H1 (cell line): ENCODE results near the gene FRRS1L. TPM values are rescaled to one million over a fixed set of nuclear protein-coding genes. Genes with fewer than 3 reads are reported as not detected.

ENCODE experiments used
- CTCF ChIA-PET: fragments of 300-600 bp; sonication (Branson Sonifier 250); formaldehyde crosslinking; loops from one replicate; lab custom pipeline; 2021; ENCODE audit not compliant: partially characterized antibody; lab: Charles Lee
- POLR2A ChIA-PET: fragments of 300-600 bp; sonication (Branson Sonifier 250); formaldehyde crosslinking; loops from one replicate; lab custom pipeline; 2021; ENCODE audit warnings: inconsistent platforms; ENCODE audit not compliant: partially characterized antibody; lab: Charles Lee
- DNase-seq, 2 experiments: peaks; one replicate each; pipeline versions ENCODE4 v3.0.0 to v3.0.0-alpha.2; 2010 to 2022; ENCODE audit warnings: low spot score in 2 of 2, low read depth in 1 of 2, mixed read lengths in 1 of 2
- FAIRE-seq: peaks from 2 replicates; lab custom pipeline; 2011; peaks lifted over from hg19 to GRCh38; lab: Jason Lieb, UNC
- H2AFZ ChIP-seq: 2 replicates; pipeline ENCODE4 v1.8.1; 2012; ENCODE audit warnings: low read length, inconsistent platforms
- H2AK5ac ChIP-seq: 2 replicates; pipeline ENCODE4 v1.6.1; 2013; ENCODE audit warnings: low read depth, low read length
- H2BK120ac ChIP-seq: replicated peaks from 2 replicates; pipeline ENCODE3; 2013; ENCODE audit warnings: low read depth, low read length, inconsistent platforms
- H2BK12ac ChIP-seq: 2 replicates; pipeline ENCODE4 v1.6.1; 2013; ENCODE audit warnings: low read depth, low read length
- H2BK15ac ChIP-seq: 2 replicates; pipeline ENCODE4 v1.6.1; 2013; ENCODE audit warnings: low read length
- H2BK20ac ChIP-seq: 2 replicates; pipeline ENCODE4 v1.6.1; 2013; ENCODE audit warnings: low read length
- H2BK5ac ChIP-seq: 2 replicates; pipeline ENCODE4 v1.6.1; 2013; ENCODE audit warnings: low read depth, low read length
- H3K14ac ChIP-seq: 2 replicates; pipeline ENCODE4 v1.6.1; 2013; ENCODE audit warnings: inconsistent platforms; ENCODE audit not compliant: insufficient read length
- H3K18ac ChIP-seq: 2 replicates; pipeline ENCODE4 v1.6.1; 2013; ENCODE audit warnings: low read length; ENCODE audit errors: extremely low read depth
- H3K23ac ChIP-seq: 2 replicates; pipeline ENCODE4 v1.6.1; 2013; ENCODE audit warnings: inconsistent platforms; ENCODE audit not compliant: insufficient read length
- H3K23me2 ChIP-seq: 2 replicates; pipeline ENCODE4 v1.6.1; 2013; ENCODE audit warnings: low read depth, low read length
- H3K27ac ChIP-seq: 2 replicates; pipeline ENCODE4 v1.6.1; 2011; ENCODE audit warnings: low read depth, low read length, inconsistent platforms
- H3K27me3 ChIP-seq, 4 experiments: replicated peaks in 1 of 4; 1 replicate in 1 of 4; 2 replicates in 3 of 4; pipeline versions ENCODE4 v1.6.1 to v1.8.1; 2011 to 2013; ENCODE audit warnings: low read length in 3 of 4, mild to moderate bottlenecking in 3 of 4, inconsistent platforms in 2 of 4, mixed read lengths in 2 of 4, moderate library complexity in 1 of 4; ENCODE audit not compliant: control insufficient read depth in 3 of 4, insufficient read depth in 3 of 4; ENCODE audit errors: extremely low read depth in 1 of 4
- H3K36me3 ChIP-seq, 4 experiments: 2 replicates each; pipeline versions ENCODE4 v1.6.1 to v1.8.1; 2011 to 2013; ENCODE audit warnings: mild to moderate bottlenecking in 4 of 4, low read length in 3 of 4, moderate library complexity in 2 of 4, control low read depth in 1 of 4, inconsistent platforms in 1 of 4; ENCODE audit not compliant: insufficient read depth in 4 of 4, control insufficient read depth in 2 of 4
- H3K4ac ChIP-seq: replicated peaks from 2 replicates; pipeline ENCODE3; 2013; ENCODE audit warnings: low read length, low read depth, mixed read lengths, inconsistent platforms; ENCODE audit not compliant: insufficient read length
- H3K4me1 ChIP-seq, 4 experiments: replicated peaks in 1 of 4; 1 replicate in 1 of 4; 2 replicates in 3 of 4; pipeline versions ENCODE4 v1.6.1 to v1.8.1; 2011 to 2013; ENCODE audit warnings: low read length in 3 of 4, inconsistent platforms in 2 of 4, mixed read lengths in 1 of 4; ENCODE audit not compliant: insufficient read depth in 4 of 4, control insufficient read depth in 3 of 4
- H3K4me2 ChIP-seq, 2 experiments: 2 replicates each; pipeline versions ENCODE4 v1.6.1 to v1.8.1; 2011 to 2013; ENCODE audit warnings: low read depth in 2 of 2, low read length in 2 of 2, control low read depth in 1 of 2, inconsistent platforms in 1 of 2, mild to moderate bottlenecking in 1 of 2; ENCODE audit not compliant: insufficient read depth in 1 of 2
- H3K4me3 ChIP-seq, 4 experiments: fragments of 200-600, 300-600 bp in 1 of 4; sonication (generic), shearing (Covaris generic), sonication (Bioruptor Twin) in 1 of 4; 2 replicates each; pipeline versions ENCODE4 v1.5.1 to v1.8.1; 2011 to 2016; ENCODE audit warnings: low read length in 4 of 4, low read depth in 3 of 4, control low read depth in 2 of 4, inconsistent platforms in 2 of 4, mild to moderate bottlenecking in 2 of 4, mixed read lengths in 1 of 4, moderate library complexity in 1 of 4; ENCODE audit not compliant: insufficient read depth in 2 of 4; ENCODE audit errors: extremely low read depth in 1 of 4
- H3K56ac ChIP-seq: replicated peaks from 2 replicates; pipeline ENCODE3; 2013; ENCODE audit warnings: low read depth, mild to moderate bottlenecking, mixed read lengths, low read length, inconsistent platforms; ENCODE audit not compliant: insufficient read length
- H3K79me1 ChIP-seq: 2 replicates; pipeline ENCODE4 v1.6.1; 2013; ENCODE audit warnings: low read depth, low read length, control low read depth
- H3K79me2 ChIP-seq, 2 experiments: 2 replicates each; pipeline versions ENCODE4 v1.6.1 to v1.8.1; 2012 to 2013; ENCODE audit warnings: low read length in 2 of 2, mild to moderate bottlenecking in 2 of 2, inconsistent platforms in 1 of 2; ENCODE audit not compliant: insufficient read depth in 2 of 2, control insufficient read depth in 1 of 2
- H3K9ac ChIP-seq, 4 experiments: replicated peaks in 1 of 4; 1 replicate in 1 of 4; 2 replicates in 3 of 4; pipeline versions ENCODE4 v1.6.1 to v1.8.1; 2011 to 2013; ENCODE audit warnings: low read depth in 3 of 4, low read length in 3 of 4, control low read depth in 2 of 4, mild to moderate bottlenecking in 2 of 4, moderate library complexity in 2 of 4, inconsistent platforms in 1 of 4; ENCODE audit errors: extremely low read depth in 1 of 4
- H3K9me3 ChIP-seq, 2 experiments: 2 replicates each; pipeline versions ENCODE4 v1.6.1 to v1.8.1; 2012 to 2013; ENCODE audit warnings: mild to moderate bottlenecking in 2 of 2, moderate library complexity in 2 of 2, control low read depth in 1 of 2, inconsistent platforms in 1 of 2, low read depth in 1 of 2, low read length in 1 of 2, mixed read lengths in 1 of 2; ENCODE audit not compliant: insufficient read depth in 2 of 2
- H4K20me1 ChIP-seq, 2 experiments: replicated peaks in 1 of 2; 2 replicates each; pipeline versions ENCODE3 to v1.8.1; 2011 to 2013; ENCODE audit warnings: inconsistent platforms in 2 of 2, low read length in 2 of 2, mild to moderate bottlenecking in 1 of 2; ENCODE audit not compliant: insufficient read depth in 2 of 2, control insufficient read depth in 1 of 2
- H4K5ac ChIP-seq: 2 replicates; pipeline ENCODE4 v1.6.1; 2013; ENCODE audit warnings: low read length, low read depth, mixed read lengths, inconsistent platforms; ENCODE audit not compliant: insufficient read length
- H4K8ac ChIP-seq: 2 replicates; pipeline ENCODE4 v1.8.0; 2013; ENCODE audit warnings: mild to moderate bottlenecking, moderate library complexity, low read length, inconsistent platforms; ENCODE audit not compliant: insufficient read depth; ENCODE audit errors: extremely low read depth
- H4K91ac ChIP-seq: replicated peaks from 2 replicates; pipeline ENCODE3; 2013; ENCODE audit warnings: low read length, mixed read lengths, inconsistent platforms; ENCODE audit not compliant: insufficient read length
- ATF2 ChIP-seq: IDR thresholded peaks from 2 replicates; pipeline ENCODE4 v1.6.1; 2012; ENCODE audit warnings: low read length, inconsistent platforms
- BCL11A ChIP-seq, 2 experiments: IDR thresholded peaks; one replicate each; pipeline ENCODE4 v1.6.1; 2011; ENCODE audit warnings: low read depth in 2 of 2, low read length in 2 of 2, mild to moderate bottlenecking in 2 of 2
- CEBPB ChIP-seq: IDR thresholded peaks from 2 replicates; pipeline ENCODE4 v1.6.1; 2012; ENCODE audit warnings: low read depth, low read length
- EGR1 ChIP-seq: IDR thresholded peaks from 2 replicates; pipeline ENCODE4 v1.6.1; 2011; ENCODE audit warnings: low read depth, low read length, borderline replicate concordance
- FOSL1 ChIP-seq: IDR thresholded peaks from 2 replicates; pipeline ENCODE4 v1.6.1; 2011; ENCODE audit warnings: mild to moderate bottlenecking, low read depth, low read length, moderate library complexity; ENCODE audit not compliant: insufficient read depth
- POU5F1 ChIP-seq: IDR thresholded peaks from 2 replicates; pipeline ENCODE4 v1.6.1; 2011; ENCODE audit warnings: low read depth, mild to moderate bottlenecking, low read length, moderate library complexity
- RFX5 ChIP-seq: IDR thresholded peaks from 2 replicates; pipeline ENCODE4 v1.6.1; 2011; ENCODE audit warnings: low read depth, low read length, improper control_type of control experiment, borderline replicate concordance
- SIN3A ChIP-seq, 2 experiments: IDR thresholded peaks in 1 of 2; conservative IDR thresholded peaks in 1 of 2; 2 replicates each; pipeline ENCODE4 v1.6.1; 2011 to 2012; ENCODE audit warnings: low read length in 2 of 2, improper control_type of control experiment in 1 of 2, low read depth in 1 of 2, mild to moderate bottlenecking in 1 of 2
- SP1 ChIP-seq: IDR thresholded peaks from 2 replicates; pipeline ENCODE4 v1.6.1; 2011; ENCODE audit warnings: low read depth, low read length
- SRF ChIP-seq: IDR thresholded peaks from 2 replicates; pipeline ENCODE4 v1.6.1; 2011; ENCODE audit warnings: mild to moderate bottlenecking, low read depth, low read length, moderate library complexity
- TBP ChIP-seq: IDR thresholded peaks from 2 replicates; pipeline ENCODE4 v1.6.1; 2011; ENCODE audit warnings: low read depth, low read length, improper control_type of control experiment
- USF2 ChIP-seq: IDR thresholded peaks from 2 replicates; pipeline ENCODE4 v1.6.1; 2011; ENCODE audit warnings: low read length, improper control_type of control experiment
- WGBS, 2 experiments: shearing (Covaris generic) in 1 of 2; methylation state at CpG; one replicate each; pipeline versions ENCODE4 v1.1.6 to v1.1.7; 2013 to 2015; ENCODE audit warnings: low lambda C conversion rate in 2 of 2, mixed read lengths in 2 of 2, inconsistent platforms in 1 of 2, low coverage in 1 of 2, missing lambda C conversion rate in 1 of 2; ENCODE audit not compliant: insufficient replicate concordance in 2 of 2, insufficient coverage in 1 of 2, insufficient read length in 1 of 2; ENCODE audit errors: extremely low coverage in 1 of 2, missing lambda C conversion rate in 1 of 2; 5-methylcytosine and 5-hydroxymethylcytosine counted together
- polyA plus RNA-seq, 7 experiments: library from polyadenylated mRNA; depleted of rRNA in 3 of 7; stranded (reverse) in 5 of 7; unstranded in 2 of 7; fragments of >200 nt in 5 of 7; fragments of 200-250 nt in 2 of 7; gene quantifications; 1 replicate in 5 of 7; 2 replicates in 1 of 7; 4 replicates in 1 of 7; pipeline versions ENCODE4 v1.2.1 to v1.2.3, GENCODE V29; 2011 to 2013; ENCODE audit warnings: missing spikeins in 2 of 7, mixed read lengths in 2 of 7
- total RNA-seq: library from RNA; stranded (reverse); fragmentation: NEBNext Ultra II Directional; extraction: Animal tissue kit (Norgen Biotek cat#: 25700); gene quantifications from 2 replicates; pipeline ENCODE4 v1.2.1, GENCODE V29; 2021

Gene FRRS1L
- total and polyA plus RNA-seq, 2 of the 8 experiments (the other 6 are each of a cell fraction or from before 2014, with no cell fraction given), result 1.0 to 2.2 TPM

- Histone ChIP-seq H4K8ac (no peak overlapping the region), H3K4me1 (no peaks in the 10 kb centered on the region), H3K79me2 (no peaks in the 10 kb centered on the region), H4K20me1 (no peaks in the 10 kb centered on the region), H4K91ac (no peak overlapping the region), H3K4me3 (no peak overlapping the region), H3K23me2 (no peaks in the 10 kb centered on the region), H2BK15ac (no peak overlapping the region), H2BK5ac (no peak overlapping the region), H3K18ac (no peak overlapping the region), H2AFZ (no peak overlapping the region), H3K27ac (no peak overlapping the region), H3K23ac (no peak overlapping the region), H3K27me3 (no peaks in the 10 kb centered on the region), H3K4ac (no peak overlapping the region), H3K9me3 (no peaks in the 10 kb centered on the region), H2AK5ac (no peak overlapping the region), H3K9ac (no peak overlapping the region), H4K5ac (no peak overlapping the region), H2BK12ac (no peak overlapping the region), H3K14ac (no peak overlapping the region), H2BK120ac (no peak overlapping the region), H3K4me2 (no peak overlapping the region), H3K36me3 (no peaks in the 10 kb centered on the region), H2BK20ac (no peak overlapping the region), H3K56ac (no peak overlapping the region), H3K79me1 (no peaks in the 10 kb centered on the region)
- 91% methylated on average over 4 of the region's 4 CpGs; no CpG with 5 or more reads in 1 of the 2 experiments for WGBS, 2 experiments
- CTCF ChIA-PET, result interaction anchor here (1.1 to 1.8 kb wide), 2 partner anchors 14 to 29 kb away, joined by 3 to 6 read pairs; no protein-coding TSS in a partner anchor
- no peak for DNase-seq
- POLR2A ChIA-PET, result no interaction called here
- FAIRE-seq, result no peak
- TF ChIP-seq POU5F1, result no peak
- TF ChIP-seq FOSL1, result no peak
- TF ChIP-seq SRF, result no peak
- no peak for TF ChIP-seq BCL11A (IDR thresholded peaks at IDR 0.05; ENCODE audit: low read depth in 2 of 2, low read length in 2 of 2)
- no peak for TF ChIP-seq RFX5
- TF ChIP-seq CEBPB, result no peak
- TF ChIP-seq EGR1, result no peak
- no peak for TF ChIP-seq ATF2
- no peak for TF ChIP-seq SIN3A (conservative IDR thresholded peaks at IDR 0.05 in 1 of 2, IDR thresholded peaks at IDR 0.05 in 1 of 2; ENCODE audit: low read depth in 1 of 2, low read length in 2 of 2)
- TF ChIP-seq SP1, result no peak
- TF ChIP-seq TBP, result no peak
- TF ChIP-seq USF2, result no peak
Measured at GRCh38 chr9:109212768-109213167, 45.7 kb upstream of the FRRS1L start.
